GM12873 (cell line): ENCODE measurements around the gene MRPL43.

Experiments used
- CTCF ChIP-seq: IDR thresholded peaks from 2 replicates; pipeline ENCODE4 v1.5.1; 2012; ENCODE audit warnings: low read depth, mild to moderate bottlenecking, moderate library complexity, low read length, control low read depth; ENCODE audit not compliant: insufficient read depth; ENCODE audit errors: missing control alignments

The MRPL43 gene

GRCh38 chr10:100963826-100964225 is 23.5 kb downstream of the MRPL43 start:
- TF ChIP-seq CTCF: no peak

GRCh38 chr10:100962351-100963080 is 24.8 kb downstream of the MRPL43 start:
- TF ChIP-seq CTCF: no peak

GRCh38 chr10:100960251-100960650 is 27.0 kb downstream of the MRPL43 start:
- TF ChIP-seq CTCF: no peak

- TF ChIP-seq CTCF: no peak
These were observed 38.4 kb downstream of the MRPL43 start for GRCh38 chr10:100948916-100949315.

GRCh38 chr10:100945754-100946153 is 41.5 kb downstream of the MRPL43 start:
- no peak for TF ChIP-seq CTCF

- TF ChIP-seq CTCF: no peak
These were observed 43.8 kb downstream of the MRPL43 start for GRCh38 chr10:100943508-100943907.

GRCh38 chr10:100942229-100942628 is 45.1 kb downstream of the MRPL43 start:
- no peak for TF ChIP-seq CTCF
